H1 (cell line): ENCODE results near the gene DHRS7B. TPM values are rescaled to one million over a fixed set of nuclear protein-coding genes. Genes with fewer than 3 reads are reported as not detected.

ENCODE experiments used
- CTCF ChIA-PET: fragments of 300-600 bp; sonication (Branson Sonifier 250); formaldehyde crosslinking; loops from one replicate; lab custom pipeline; 2021; ENCODE audit not compliant: partially characterized antibody; lab: Charles Lee
- POLR2A ChIA-PET: fragments of 300-600 bp; sonication (Branson Sonifier 250); formaldehyde crosslinking; loops from one replicate; lab custom pipeline; 2021; ENCODE audit warnings: inconsistent platforms; ENCODE audit not compliant: partially characterized antibody; lab: Charles Lee
- DNase-seq, 2 experiments: peaks; one replicate each; pipeline versions ENCODE4 v3.0.0 to v3.0.0-alpha.2; 2010 to 2022; ENCODE audit warnings: low spot score in 2 of 2, low read depth in 1 of 2, mixed read lengths in 1 of 2
- FAIRE-seq: peaks from 2 replicates; lab custom pipeline; 2011; peaks lifted over from hg19 to GRCh38; lab: Jason Lieb, UNC
- H2AFZ ChIP-seq: 2 replicates; pipeline ENCODE4 v1.8.1; 2012; ENCODE audit warnings: low read length, inconsistent platforms
- H2AK5ac ChIP-seq: 2 replicates; pipeline ENCODE4 v1.6.1; 2013; ENCODE audit warnings: low read depth, low read length
- H2BK120ac ChIP-seq: replicated peaks from 2 replicates; pipeline ENCODE3; 2013; ENCODE audit warnings: low read depth, low read length, inconsistent platforms
- H2BK12ac ChIP-seq: 2 replicates; pipeline ENCODE4 v1.6.1; 2013; ENCODE audit warnings: low read depth, low read length
- H2BK15ac ChIP-seq: 2 replicates; pipeline ENCODE4 v1.6.1; 2013; ENCODE audit warnings: low read length
- H2BK20ac ChIP-seq: 2 replicates; pipeline ENCODE4 v1.6.1; 2013; ENCODE audit warnings: low read length
- H2BK5ac ChIP-seq: 2 replicates; pipeline ENCODE4 v1.6.1; 2013; ENCODE audit warnings: low read depth, low read length
- H3K14ac ChIP-seq: 2 replicates; pipeline ENCODE4 v1.6.1; 2013; ENCODE audit warnings: inconsistent platforms; ENCODE audit not compliant: insufficient read length
- H3K18ac ChIP-seq: 2 replicates; pipeline ENCODE4 v1.6.1; 2013; ENCODE audit warnings: low read length; ENCODE audit errors: extremely low read depth
- H3K23ac ChIP-seq: 2 replicates; pipeline ENCODE4 v1.6.1; 2013; ENCODE audit warnings: inconsistent platforms; ENCODE audit not compliant: insufficient read length
- H3K23me2 ChIP-seq: 2 replicates; pipeline ENCODE4 v1.6.1; 2013; ENCODE audit warnings: low read depth, low read length
- H3K27ac ChIP-seq: 2 replicates; pipeline ENCODE4 v1.6.1; 2011; ENCODE audit warnings: low read depth, low read length, inconsistent platforms
- H3K27me3 ChIP-seq, 4 experiments: replicated peaks in 1 of 4; 1 replicate in 1 of 4; 2 replicates in 3 of 4; pipeline versions ENCODE4 v1.6.1 to v1.8.1; 2011 to 2013; ENCODE audit warnings: low read length in 3 of 4, mild to moderate bottlenecking in 3 of 4, inconsistent platforms in 2 of 4, mixed read lengths in 2 of 4, moderate library complexity in 1 of 4; ENCODE audit not compliant: control insufficient read depth in 3 of 4, insufficient read depth in 3 of 4; ENCODE audit errors: extremely low read depth in 1 of 4
- H3K36me3 ChIP-seq, 4 experiments: 2 replicates each; pipeline versions ENCODE4 v1.6.1 to v1.8.1; 2011 to 2013; ENCODE audit warnings: mild to moderate bottlenecking in 4 of 4, low read length in 3 of 4, moderate library complexity in 2 of 4, control low read depth in 1 of 4, inconsistent platforms in 1 of 4; ENCODE audit not compliant: insufficient read depth in 4 of 4, control insufficient read depth in 2 of 4
- H3K4ac ChIP-seq: replicated peaks from 2 replicates; pipeline ENCODE3; 2013; ENCODE audit warnings: low read length, low read depth, mixed read lengths, inconsistent platforms; ENCODE audit not compliant: insufficient read length
- H3K4me1 ChIP-seq, 4 experiments: replicated peaks in 1 of 4; 1 replicate in 1 of 4; 2 replicates in 3 of 4; pipeline versions ENCODE4 v1.6.1 to v1.8.1; 2011 to 2013; ENCODE audit warnings: low read length in 3 of 4, inconsistent platforms in 2 of 4, mixed read lengths in 1 of 4; ENCODE audit not compliant: insufficient read depth in 4 of 4, control insufficient read depth in 3 of 4
- H3K4me2 ChIP-seq, 2 experiments: 2 replicates each; pipeline versions ENCODE4 v1.6.1 to v1.8.1; 2011 to 2013; ENCODE audit warnings: low read depth in 2 of 2, low read length in 2 of 2, control low read depth in 1 of 2, inconsistent platforms in 1 of 2, mild to moderate bottlenecking in 1 of 2; ENCODE audit not compliant: insufficient read depth in 1 of 2
- H3K4me3 ChIP-seq, 4 experiments: fragments of 200-600, 300-600 bp in 1 of 4; sonication (generic), shearing (Covaris generic), sonication (Bioruptor Twin) in 1 of 4; 2 replicates each; pipeline versions ENCODE4 v1.5.1 to v1.8.1; 2011 to 2016; ENCODE audit warnings: low read length in 4 of 4, low read depth in 3 of 4, control low read depth in 2 of 4, inconsistent platforms in 2 of 4, mild to moderate bottlenecking in 2 of 4, mixed read lengths in 1 of 4, moderate library complexity in 1 of 4; ENCODE audit not compliant: insufficient read depth in 2 of 4; ENCODE audit errors: extremely low read depth in 1 of 4
- H3K56ac ChIP-seq: replicated peaks from 2 replicates; pipeline ENCODE3; 2013; ENCODE audit warnings: low read depth, mild to moderate bottlenecking, mixed read lengths, low read length, inconsistent platforms; ENCODE audit not compliant: insufficient read length
- H3K79me1 ChIP-seq: 2 replicates; pipeline ENCODE4 v1.6.1; 2013; ENCODE audit warnings: low read depth, low read length, control low read depth
- H3K79me2 ChIP-seq, 2 experiments: 2 replicates each; pipeline versions ENCODE4 v1.6.1 to v1.8.1; 2012 to 2013; ENCODE audit warnings: low read length in 2 of 2, mild to moderate bottlenecking in 2 of 2, inconsistent platforms in 1 of 2; ENCODE audit not compliant: insufficient read depth in 2 of 2, control insufficient read depth in 1 of 2
- H3K9ac ChIP-seq, 4 experiments: replicated peaks in 1 of 4; 1 replicate in 1 of 4; 2 replicates in 3 of 4; pipeline versions ENCODE4 v1.6.1 to v1.8.1; 2011 to 2013; ENCODE audit warnings: low read depth in 3 of 4, low read length in 3 of 4, control low read depth in 2 of 4, mild to moderate bottlenecking in 2 of 4, moderate library complexity in 2 of 4, inconsistent platforms in 1 of 4; ENCODE audit errors: extremely low read depth in 1 of 4
- H3K9me3 ChIP-seq, 2 experiments: 2 replicates each; pipeline versions ENCODE4 v1.6.1 to v1.8.1; 2012 to 2013; ENCODE audit warnings: mild to moderate bottlenecking in 2 of 2, moderate library complexity in 2 of 2, control low read depth in 1 of 2, inconsistent platforms in 1 of 2, low read depth in 1 of 2, low read length in 1 of 2, mixed read lengths in 1 of 2; ENCODE audit not compliant: insufficient read depth in 2 of 2
- H4K20me1 ChIP-seq, 2 experiments: replicated peaks in 1 of 2; 2 replicates each; pipeline versions ENCODE3 to v1.8.1; 2011 to 2013; ENCODE audit warnings: inconsistent platforms in 2 of 2, low read length in 2 of 2, mild to moderate bottlenecking in 1 of 2; ENCODE audit not compliant: insufficient read depth in 2 of 2, control insufficient read depth in 1 of 2
- H4K5ac ChIP-seq: 2 replicates; pipeline ENCODE4 v1.6.1; 2013; ENCODE audit warnings: low read length, low read depth, mixed read lengths, inconsistent platforms; ENCODE audit not compliant: insufficient read length
- H4K8ac ChIP-seq: 2 replicates; pipeline ENCODE4 v1.8.0; 2013; ENCODE audit warnings: mild to moderate bottlenecking, moderate library complexity, low read length, inconsistent platforms; ENCODE audit not compliant: insufficient read depth; ENCODE audit errors: extremely low read depth
- H4K91ac ChIP-seq: replicated peaks from 2 replicates; pipeline ENCODE3; 2013; ENCODE audit warnings: low read length, mixed read lengths, inconsistent platforms; ENCODE audit not compliant: insufficient read length
- CTCF ChIP-seq, 3 experiments: IDR thresholded peaks; 1 replicate in 2 of 3; 2 replicates in 1 of 3; pipeline versions ENCODE4 v1.5.1 to v1.6.1; 2011; ENCODE audit warnings: low read length in 3 of 3, mild to moderate bottlenecking in 3 of 3, inconsistent platforms in 2 of 3, low read depth in 1 of 3, moderate library complexity in 1 of 3; ENCODE audit not compliant: insufficient read depth in 1 of 3; ENCODE audit errors: control extremely low read depth in 1 of 3
- HDAC2 ChIP-seq, 2 experiments: fragments of 300-600 bp in 1 of 2; sonication (generic) in 1 of 2; IDR thresholded peaks; 2 replicates each; pipeline ENCODE4 v1.6.1; 2011 to 2012; ENCODE audit warnings: low read depth in 2 of 2, low read length in 2 of 2, mild to moderate bottlenecking in 2 of 2, moderate library complexity in 2 of 2, borderline replicate concordance in 1 of 2, inconsistent platforms in 1 of 2
- RAD21 ChIP-seq, 2 experiments: IDR thresholded peaks in 1 of 2; conservative IDR thresholded peaks in 1 of 2; 2 replicates each; pipeline ENCODE4 v1.6.1; 2011; ENCODE audit warnings: low read depth in 2 of 2, low read length in 2 of 2, improper control_type of control experiment in 1 of 2, inconsistent platforms in 1 of 2, mild to moderate bottlenecking in 1 of 2, moderate library complexity in 1 of 2
- SIN3A ChIP-seq, 2 experiments: IDR thresholded peaks in 1 of 2; conservative IDR thresholded peaks in 1 of 2; 2 replicates each; pipeline ENCODE4 v1.6.1; 2011 to 2012; ENCODE audit warnings: low read length in 2 of 2, improper control_type of control experiment in 1 of 2, low read depth in 1 of 2, mild to moderate bottlenecking in 1 of 2
- SP4 ChIP-seq: IDR thresholded peaks from 2 replicates; pipeline ENCODE4 v1.6.1; 2012; ENCODE audit warnings: low read length, inconsistent platforms
- WGBS, 2 experiments: shearing (Covaris generic) in 1 of 2; methylation state at CpG; one replicate each; pipeline versions ENCODE4 v1.1.6 to v1.1.7; 2013 to 2015; ENCODE audit warnings: low lambda C conversion rate in 2 of 2, mixed read lengths in 2 of 2, inconsistent platforms in 1 of 2, low coverage in 1 of 2, missing lambda C conversion rate in 1 of 2; ENCODE audit not compliant: insufficient replicate concordance in 2 of 2, insufficient coverage in 1 of 2, insufficient read length in 1 of 2; ENCODE audit errors: extremely low coverage in 1 of 2, missing lambda C conversion rate in 1 of 2; 5-methylcytosine and 5-hydroxymethylcytosine counted together
- polyA plus RNA-seq, 7 experiments: library from polyadenylated mRNA; depleted of rRNA in 3 of 7; stranded (reverse) in 5 of 7; unstranded in 2 of 7; fragments of >200 nt in 5 of 7; fragments of 200-250 nt in 2 of 7; gene quantifications; 1 replicate in 5 of 7; 2 replicates in 1 of 7; 4 replicates in 1 of 7; pipeline versions ENCODE4 v1.2.1 to v1.2.3, GENCODE V29; 2011 to 2013; ENCODE audit warnings: missing spikeins in 2 of 7, mixed read lengths in 2 of 7
- total RNA-seq: library from RNA; stranded (reverse); fragmentation: NEBNext Ultra II Directional; extraction: Animal tissue kit (Norgen Biotek cat#: 25700); gene quantifications from 2 replicates; pipeline ENCODE4 v1.2.1, GENCODE V29; 2021

DHRS7B gene
- total and polyA plus RNA-seq, 2 of the 8 experiments (the other 6 are each of a cell fraction or from before 2014, with no cell fraction given), result 11.0 to 27.9 TPM

GRCh38 chr17:21129023-21129681 lies 2.4 kb downstream of the DHRS7B start:
- POLR2A ChIA-PET, result interaction anchor here (1.0 to 3.1 kb wide), 3 partner anchors 29 to 120 kb away, joined by 3 to 12 read pairs (median 3); no protein-coding TSS in a partner anchor
- TF ChIP-seq RAD21 (IDR thresholded peaks at IDR 0.05 in 1 of 2, conservative IDR thresholded peaks at IDR 0.05 in 1 of 2; ENCODE audit: low read depth in 2 of 2, low read length in 2 of 2) (peak; percentile 72 to 73), SP4 (no peak), SIN3A (conservative IDR thresholded peaks at IDR 0.05 in 1 of 2, IDR thresholded peaks at IDR 0.05 in 1 of 2; ENCODE audit: low read depth in 1 of 2, low read length in 2 of 2) (no peak), CTCF (IDR thresholded peaks at IDR 0.05; ENCODE audit: control extremely low read depth in 1 of 3, insufficient read depth in 1 of 3, low read depth in 1 of 3, low read length in 3 of 3) (peak; percentile 30 to 33 (median 30); a peak in 3 of 4 replicates), HDAC2 (IDR thresholded peaks at IDR 0.05; ENCODE audit: borderline replicate concordance in 1 of 2, low read depth in 2 of 2, low read length in 2 of 2) (no peak)

More at GRCh38 chr17:21129023-21129681, 2.4 kb downstream of the DHRS7B start:
- Histone ChIP-seq H3K9me3 (no peaks in the 10 kb centered on the region; a peak in 1 of 4 replicates), H3K79me1 (peaks cover 2% of the 10 kb centered on the region; the same call in 1 of the 2 replicates), H4K5ac (no peak overlapping the region), H3K4ac (no peak overlapping the region), H3K4me3 (no peak overlapping the region), H2AFZ (no peak overlapping the region), H3K4me2 (no peak overlapping the region), H2BK12ac (no peak overlapping the region), H3K18ac (no peak overlapping the region), H3K36me3 (no peaks in the 10 kb centered on the region), H3K23me2 (peaks cover 10% of the 10 kb centered on the region), H2AK5ac (no peak overlapping the region), H3K27ac (no peak overlapping the region), H2BK15ac (no peak overlapping the region), H4K20me1 (no peaks in the 10 kb centered on the region), H3K79me2 (peaks cover 0 to 31% of the 10 kb centered on the region in 2 experiments; a peak in 2 of 4 replicates), H3K27me3 (no peaks in the 10 kb centered on the region; a peak in 1 of 7 replicates), H3K9ac (no peak overlapping the region), H4K91ac (no peak overlapping the region), H3K23ac (no peak overlapping the region), H3K56ac (no peak overlapping the region), H2BK20ac (no peak overlapping the region), H4K8ac (no peak overlapping the region), H3K14ac (no peak overlapping the region), H3K4me1 (peaks cover 0 to 4% (median 2%) of the 10 kb centered on the region in 4 experiments; a peak in 4 of 7 replicates), H2BK5ac (no peak overlapping the region), H2BK120ac (no peak overlapping the region)
- 92% methylated on average over 9 of the region's 9 CpGs; no CpG with 5 or more reads in 1 of the 2 experiments for WGBS, 2 experiments
- DNase-seq (no peak), FAIRE-seq (no peak)
- CTCF ChIA-PET, result interaction anchor here (0.6 to 3.3 kb wide), 21 partner anchors 11 to 260 kb away, joined by 3 to 29 read pairs (median 4); no protein-coding TSS in a partner anchor
